Activated CD4-positive, alpha-beta T cell treated with anti-CD3 and anti-CD28 coated beads for 1 hour (primary cell): ENCODE results near the gene EDN1.
"Not testable (repeated sequence)": the region's sequence is repeated elsewhere in the genome, so short reads cannot be mapped to it uniquely, and the experiment has no call there.

Experiments used
- DNase-seq: peaks from one replicate; pipeline ENCODE4 v3.0.0-alpha.2; 2020

Gene EDN1

GRCh38 chr6:12295558-12296254, 5.5 kb downstream of the EDN1 start:
- DNase-seq: no peak

- no peak for DNase-seq
Observed at GRCh38 chr6:12296255-12296573, 6.1 kb downstream of the EDN1 start.

GRCh38 chr6:12296604-12297003, 6.4 kb downstream of the EDN1 start:
- no peak for DNase-seq

GRCh38 chr6:12297363-12298016, 7.3 kb downstream of the EDN1 start:
- DNase-seq: no peak

- DNase-seq: no peak
Observed at GRCh38 chr6:12298017-12298978, 8.1 kb downstream of the EDN1 start.

GRCh38 chr6:12298995-12299394, 8.8 kb downstream of the EDN1 start:
- no peak for DNase-seq

GRCh38 chr6:12301018-12301417, 10.9 kb downstream of the EDN1 start:
- no peak for DNase-seq

- no peak for DNase-seq
Observed at GRCh38 chr6:12304487-12304886, 14.3 kb downstream of the EDN1 start.

GRCh38 chr6:12309070-12309469, 18.9 kb downstream of the EDN1 start:
- DNase-seq: no peak

GRCh38 chr6:12311106-12311505, 20.9 kb downstream of the EDN1 start:
- no peak for DNase-seq

GRCh38 chr6:12312736-12313135, 22.6 kb downstream of the EDN1 start:
- DNase-seq: no peak

GRCh38 chr6:12313306-12313991, 23.3 kb downstream of the EDN1 start:
- no peak for DNase-seq

- DNase-seq: no peak
Observed at GRCh38 chr6:12313992-12314589, 23.9 kb downstream of the EDN1 start.

GRCh38 chr6:12314751-12315150, 24.6 kb downstream of the EDN1 start:
- no peak for DNase-seq

- DNase-seq: no peak
Observed at GRCh38 chr6:12315292-12316081, 25.3 kb downstream of the EDN1 start.

- no peak for DNase-seq
Observed at GRCh38 chr6:12318749-12319148, 28.6 kb downstream of the EDN1 start.

GRCh38 chr6:12320074-12320473, 29.9 kb downstream of the EDN1 start:
- DNase-seq: not testable (repeated sequence)

- DNase-seq: no peak
Observed at GRCh38 chr6:12324099-12324498, 33.9 kb downstream of the EDN1 start.

GRCh38 chr6:12324748-12325147, 34.6 kb downstream of the EDN1 start:
- DNase-seq: no peak

GRCh38 chr6:12325872-12326271, 35.7 kb downstream of the EDN1 start:
- DNase-seq: no peak

GRCh38 chr6:12327391-12327790, 37.2 kb downstream of the EDN1 start:
- no peak for DNase-seq

- no peak for DNase-seq
Observed at GRCh38 chr6:12327988-12328387, 37.8 kb downstream of the EDN1 start.
